Heart left ventricle (tissue), 16 donors: ENCODE results near the gene TMEM250. TPM values are rescaled to one million over a fixed set of nuclear protein-coding genes. Genes with fewer than 3 reads are reported as not detected.

Experiments
- ATAC-seq, 4 donors: fragments of 200-7000 bp; cut with Tn5 transposase; one replicate each; pipeline ENCODE4 v1.9.1; 2020 to 2022; ENCODE audit warnings: moderate library complexity in 4 of 4, mild to moderate bottlenecking in 3 of 4, moderate number of reproducible peaks in 1 of 4
- DNase-seq, 5 donors: peaks; one replicate each; pipeline ENCODE4 v3.0.0-alpha.2; 2020
- H3K27ac ChIP-seq, 12 donors: fragments of 200-600 bp; sonication (generic) in 4 of 12; one replicate each; pipeline versions ENCODE4 v1.5.0 to v1.8.0; 2016 to 2022; ENCODE audit warnings: mild to moderate bottlenecking in 2 of 12
- H3K27me3 ChIP-seq, 9 donors: fragments of 200-600 bp; sonication (generic) in 2 of 9; one replicate each; pipeline versions ENCODE4 v1.5.1 to v1.8.0; 2016 to 2022; ENCODE audit warnings: mild to moderate bottlenecking in 3 of 9
- H3K36me3 ChIP-seq, 9 donors: fragments of 200-600 bp; sonication (generic) in 2 of 9; one replicate each; pipeline versions ENCODE4 v1.5.0 to v1.8.0; 2018 to 2022; ENCODE audit warnings: mild to moderate bottlenecking in 2 of 9
- H3K4me1 ChIP-seq, 12 donors: fragments of 200-600 bp; sonication (generic) in 4 of 12; one replicate each; pipeline versions ENCODE4 v1.5.0 to v1.8.0; 2016 to 2022; ENCODE audit warnings: mild to moderate bottlenecking in 3 of 12
- H3K4me3 ChIP-seq, 12 donors: fragments of 200-600 bp; sonication (generic) in 4 of 12; one replicate each; pipeline versions ENCODE4 v1.5.0 to v1.8.0; 2017 to 2022; ENCODE audit warnings: mild to moderate bottlenecking in 9 of 12, moderate library complexity in 4 of 12
- H3K9me3 ChIP-seq, 12 donors: fragments of 200-600 bp; sonication (generic) in 4 of 12; one replicate each; pipeline versions ENCODE4 v1.5.0 to v1.8.0; 2016 to 2022; ENCODE audit warnings: mild to moderate bottlenecking in 1 of 12
- POLR2A ChIP-seq, 2 donors: fragments of 450-650 bp; IDR thresholded peaks; one replicate each; pipeline ENCODE4 v1.6.1; 2017; ENCODE audit warnings: antibody characterized with exemption in 2 of 2, mild to moderate bottlenecking in 2 of 2, moderate library complexity in 2 of 2
- WGBS, 4 donors: extraction: QIAGEN DNeasy Blood & Tissue Kit in 2 of 4; methylation state at CpG; one replicate each; pipeline versions ENCODE4 v1.1.5 to v1.1.7; 2013 to 2018; 5-methylcytosine and 5-hydroxymethylcytosine counted together
- intact Hi-C, 10 donors: fragments of 100-400 bp; cut with DNase I; formaldehyde crosslinking; loops; one replicate each; pipeline versions ENCODE4 v1.11.1 to v1.14.2; 2022
- polyA plus RNA-seq, 2 donors: library from polyadenylated mRNA; stranded (reverse); fragments of 200-250 nt; gene quantifications; one replicate each; pipeline ENCODE4 v1.2.3, GENCODE V29; 2013
- total RNA-seq, 9 donors: library from RNA; depleted of rRNA in 2 of 9; stranded (reverse); fragments of >200 nt in 2 of 9; fragmentation: NEBNext Ultra II Directional in 3 of 9; extraction: Animal tissue kit (Norgen Biotek cat#: 25700) in 3 of 9; gene quantifications; one replicate each; pipeline versions ENCODE4 v1.1.0 to v1.2.4, GENCODE V29; 2016 to 2023
- TF ChIP-seq, protein P1 (sequence below), 12 donors: fragments of 200-600 bp; sonication (generic) in 4 of 12; IDR thresholded peaks; one replicate each; pipeline versions ENCODE4 v1.5.0 to v1.8.0; 2018 to 2022; ENCODE audit warnings: antibody characterized with exemption in 12 of 12, mild to moderate bottlenecking in 5 of 12
- donor health status: ischemic (EF 13 %, LVEDD 7.1; RV severe dilation, severe dysfunction).
- donor health status: healthy with polysubstance abuse.
- donor health status: DM: no; HTN: yes; CAD: no.
- donor health status: DM: no; HTN: no; CAD: no.
- donor health status: ischemic (EF 25% LVEDD 6.9; RV normal size, moderate dysfunction).
- donor health status: ischemic (EF 25% LVEDD 5.7; RV mildly dilated, moderate dysfunction).
- donor health status: healthy.
- donor health status: DM: yes; HTN: yes; CAD: no.
- donor health status: ischemic (EF 35%, LVEDD 5.7; RV mildly dilated, moderate dysfunction).
- donor health status: nonischemic (EF 11% LVEDD 7.7; RV severe dilation, severe dysfunction).
- donor health status: DM: yes; HTN: yes; CAD: no.
- donor health status: PGD.
- donor health status: ischemic (EF 29% LVEDD 5.4; RV normal size, mild dysfunction).
- donor health status: nonischemic (EF 23%, LVEDD 6.1; RV moderate dilation, normal function).

TMEM250 gene
- total and polyA plus RNA-seq, 11 donors = 11.6 to 37.0 (median 19.9) TPM

DNA sequence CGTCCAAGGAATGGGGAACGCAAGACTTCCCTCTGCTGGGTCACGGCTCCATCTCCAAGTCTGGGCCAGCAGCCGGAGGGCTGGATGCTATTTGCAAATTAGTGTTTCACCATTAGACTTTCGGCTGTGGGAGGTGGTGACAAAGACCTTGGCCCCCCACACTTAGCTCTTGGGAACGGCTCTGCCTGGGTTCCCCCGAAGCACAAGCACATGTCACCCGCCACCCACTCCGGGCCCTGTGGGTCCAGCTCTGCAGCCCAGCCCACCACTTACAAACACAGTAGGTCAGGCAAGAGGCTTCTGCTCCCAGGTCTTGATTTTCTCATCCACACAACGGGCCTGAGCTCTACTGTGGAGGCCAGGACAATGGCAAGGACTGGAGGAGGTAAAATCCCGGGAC is 25.8 kb upstream of the TMEM250 start:
- H3K4me3 ChIP-seq = no peak overlapping the region
- H3K9me3 ChIP-seq = no peaks in the 10 kb centered on the region
- no peak for ATAC-seq
- peak in 1 of 5 donors; percentile 12 for DNase-seq
- intact Hi-C loops = loop anchor here in 4 of 10 donors (5.0 to 10.0 kb wide), 2 partner anchors 83 to 140 kb away; no protein-coding TSS in a partner anchor
- TF ChIP-seq, protein P1, sequence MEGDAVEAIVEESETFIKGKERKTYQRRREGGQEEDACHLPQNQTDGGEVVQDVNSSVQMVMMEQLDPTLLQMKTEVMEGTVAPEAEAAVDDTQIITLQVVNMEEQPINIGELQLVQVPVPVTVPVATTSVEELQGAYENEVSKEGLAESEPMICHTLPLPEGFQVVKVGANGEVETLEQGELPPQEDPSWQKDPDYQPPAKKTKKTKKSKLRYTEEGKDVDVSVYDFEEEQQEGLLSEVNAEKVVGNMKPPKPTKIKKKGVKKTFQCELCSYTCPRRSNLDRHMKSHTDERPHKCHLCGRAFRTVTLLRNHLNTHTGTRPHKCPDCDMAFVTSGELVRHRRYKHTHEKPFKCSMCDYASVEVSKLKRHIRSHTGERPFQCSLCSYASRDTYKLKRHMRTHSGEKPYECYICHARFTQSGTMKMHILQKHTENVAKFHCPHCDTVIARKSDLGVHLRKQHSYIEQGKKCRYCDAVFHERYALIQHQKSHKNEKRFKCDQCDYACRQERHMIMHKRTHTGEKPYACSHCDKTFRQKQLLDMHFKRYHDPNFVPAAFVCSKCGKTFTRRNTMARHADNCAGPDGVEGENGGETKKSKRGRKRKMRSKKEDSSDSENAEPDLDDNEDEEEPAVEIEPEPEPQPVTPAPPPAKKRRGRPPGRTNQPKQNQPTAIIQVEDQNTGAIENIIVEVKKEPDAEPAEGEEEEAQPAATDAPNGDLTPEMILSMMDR (IDR thresholded peaks at IDR 0.05) = no peak
- no peak for TF ChIP-seq POLR2A (IDR thresholded peaks at IDR 0.05)
- peaks cover 0 to 60% (median 17%) of the 10 kb centered on the region in 9 donors for H3K27me3 ChIP-seq
- H3K4me1 ChIP-seq = no peaks in the 10 kb centered on the region
- no peaks in the 10 kb centered on the region for H3K36me3 ChIP-seq
- WGBS, 4 donors = 79 to 85% (median 85%) methylated on average over 10 to 11 of the region's 11 CpGs
- H3K27ac ChIP-seq = no peak overlapping the region

DNA sequence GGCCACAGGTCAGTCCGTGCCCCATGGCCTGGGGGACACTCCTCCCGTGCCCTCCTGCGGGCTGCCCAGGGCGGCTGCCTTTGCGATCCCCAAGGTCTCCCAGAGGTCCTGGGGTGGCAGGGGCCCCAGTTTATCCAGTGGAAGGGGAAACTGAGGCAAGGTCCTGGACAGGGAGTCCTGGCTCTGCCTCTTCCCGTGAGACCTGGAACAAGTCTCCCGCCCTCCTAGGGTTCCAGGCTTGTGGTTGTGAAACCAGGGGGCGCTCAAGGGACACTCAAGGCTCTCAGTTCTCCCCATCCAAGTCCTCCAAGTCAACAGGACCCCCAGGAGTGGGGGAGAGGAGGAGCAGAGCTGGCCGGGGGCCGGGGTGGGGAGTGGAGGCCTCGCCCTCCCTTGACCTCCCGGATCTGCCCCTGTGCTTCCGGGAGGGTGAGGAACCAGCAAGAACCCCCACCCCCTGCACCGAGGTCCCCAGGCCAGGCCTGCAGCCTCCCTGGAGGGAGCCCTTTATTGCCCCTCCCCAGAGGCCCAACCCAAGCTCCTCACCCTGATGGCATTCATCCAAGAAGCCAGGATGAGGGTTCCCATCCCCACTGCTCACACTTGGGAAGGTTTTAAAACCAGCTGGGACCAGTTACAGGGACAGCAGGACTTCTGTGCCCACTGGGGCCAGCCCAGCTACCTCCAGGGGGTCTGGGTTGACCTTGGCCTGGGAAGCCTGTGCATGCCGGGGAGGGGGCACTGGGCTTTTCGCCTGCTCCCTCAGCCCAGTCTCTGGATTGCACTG is 24.7 kb upstream of the TMEM250 start:
- peak in 2 of 5 donors; percentile 20 to 28 for DNase-seq
- TF ChIP-seq, protein P1 (IDR thresholded peaks at IDR 0.05) = peak in 8 of 12 donors; percentile 10 to 43 (median 28)
- no peak for TF ChIP-seq POLR2A (IDR thresholded peaks at IDR 0.05)
- ATAC-seq = no peak

DNA sequence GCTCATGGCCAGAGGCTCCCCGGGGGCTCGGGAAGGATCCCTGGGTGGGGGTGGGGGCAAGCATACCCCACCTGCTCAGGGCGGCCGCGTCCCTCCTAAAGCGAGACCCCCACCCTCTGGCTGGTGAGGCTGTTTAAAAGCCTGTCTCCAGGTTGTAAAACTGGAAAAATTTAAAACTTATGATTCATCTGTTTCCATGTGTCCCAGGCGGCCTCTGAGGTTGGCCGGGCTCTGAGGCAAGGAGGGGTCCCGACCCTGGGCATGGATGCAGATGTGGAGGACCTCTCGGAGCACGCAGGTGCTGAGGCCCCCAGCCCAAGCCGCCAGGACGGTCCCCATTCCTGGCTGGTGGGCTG is 24.2 kb upstream of the TMEM250 start:
- no peak overlapping the region for H3K27ac ChIP-seq
- TF ChIP-seq, protein P1 (IDR thresholded peaks at IDR 0.05) = no peak
- no peak for TF ChIP-seq POLR2A (IDR thresholded peaks at IDR 0.05)
- intact Hi-C loops = loop anchor here in 4 of 10 donors (5.0 to 10.0 kb wide), 2 partner anchors 84 to 142 kb away; no protein-coding TSS in a partner anchor
- H3K4me1 ChIP-seq = no peaks in the 10 kb centered on the region
- no peak overlapping the region for H3K4me3 ChIP-seq
- H3K27me3 ChIP-seq = peaks cover 0 to 55% (median 14%) of the 10 kb centered on the region in 9 donors
- no peak for ATAC-seq
- no peaks in the 10 kb centered on the region for H3K36me3 ChIP-seq
- no peaks in the 10 kb centered on the region for H3K9me3 ChIP-seq
- DNase-seq = peak in 2 of 5 donors; percentile 9 to 24
- WGBS, 4 donors = 37 to 50% (median 45%) methylated on average over 7 to 13 of the region's 13 CpGs

More for the DNA sequence above, 24.7 kb upstream of the TMEM250 start:
- H3K36me3 ChIP-seq = no peaks in the 10 kb centered on the region
- H3K27me3 ChIP-seq = peaks cover 0 to 60% (median 17%) of the 10 kb centered on the region in 9 donors
- no peak overlapping the region for H3K4me3 ChIP-seq
- H3K9me3 ChIP-seq = no peaks in the 10 kb centered on the region
- H3K4me1 ChIP-seq = no peaks in the 10 kb centered on the region
- intact Hi-C loops = loop anchor here in 4 of 10 donors (5.0 to 10.0 kb wide), 2 partner anchors 84 to 141 kb away; no protein-coding TSS in a partner anchor
- WGBS, 4 donors = 37 to 43% (median 39%) methylated on average over 11 to 16 of the region's 16 CpGs
- H3K27ac ChIP-seq = no peak overlapping the region

DNA sequence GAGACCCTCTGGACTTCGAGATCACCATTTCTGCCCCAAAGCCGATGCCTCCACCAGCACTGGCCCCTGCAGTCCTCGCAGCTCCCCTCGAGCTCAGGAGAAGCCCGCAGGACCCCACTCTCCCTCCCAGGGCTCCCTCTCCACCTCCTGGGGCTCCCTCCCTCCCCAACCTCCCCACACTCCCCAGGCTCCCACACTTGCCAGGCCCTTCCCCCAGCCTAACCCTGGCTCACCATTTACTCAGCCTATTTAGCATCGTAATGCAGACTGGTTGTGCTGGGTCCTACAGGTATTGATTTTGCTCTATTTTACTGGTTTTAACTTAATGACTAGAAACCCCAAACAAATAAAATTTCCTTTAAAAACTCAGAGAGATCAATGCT is 23.7 kb upstream of the TMEM250 start:
- H3K9me3 ChIP-seq = no peaks in the 10 kb centered on the region
- intact Hi-C loops = loop anchor here in 4 of 10 donors (5.0 to 10.0 kb wide), 2 partner anchors 85 to 142 kb away; no protein-coding TSS in a partner anchor
- peaks cover 0 to 55% (median 12%) of the 10 kb centered on the region in 9 donors for H3K27me3 ChIP-seq
- no peaks in the 10 kb centered on the region for H3K36me3 ChIP-seq
- DNase-seq (peak in 1 of 5 donors; percentile 13), ATAC-seq (no peak)
- no peak for TF ChIP-seq POLR2A (IDR thresholded peaks at IDR 0.05)
- TF ChIP-seq, protein P1 (IDR thresholded peaks at IDR 0.05) = no peak
- 55 to 78% (median 72%) methylated on average over 5 to 6 of the region's 6 CpGs for WGBS, 4 donors
- H3K4me1 ChIP-seq = peaks cover 0 to under 1% (median 0%) of the 10 kb centered on the region in 12 donors
- no peak overlapping the region for H3K27ac ChIP-seq
- no peak overlapping the region for H3K4me3 ChIP-seq
